Left ventricle myocardium inferior (tissue), 1 donor: ENCODE measurements around the gene SHMT1. TPM values are rescaled to one million over a fixed set of nuclear protein-coding genes. Genes with fewer than 3 reads are reported as not detected.
"Not testable (repeated sequence)": the region's sequence is repeated elsewhere in the genome, so short reads cannot be mapped to it uniquely, and the experiment has no call there.

Source experiments
- DNase-seq: peaks from one replicate; pipeline ENCODE4 v3.0.0-alpha.2; 2020
- H3K27ac ChIP-seq: fragments of 200-600 bp; replicated peaks from 2 replicates; pipeline ENCODE4 v1.8.0; 2021
- H3K27me3 ChIP-seq: fragments of 200-600 bp; 2 replicates; pipeline ENCODE4 v1.8.0; 2021; ENCODE audit warnings: low read depth
- H3K36me3 ChIP-seq: fragments of 200-600 bp; 2 replicates; pipeline ENCODE4 v1.8.0; 2021
- H3K4me1 ChIP-seq: fragments of 200-600 bp; 2 replicates; pipeline ENCODE4 v1.8.0; 2021
- H3K4me3 ChIP-seq: fragments of 200-600 bp; 2 replicates; pipeline ENCODE4 v1.8.0; 2021; ENCODE audit warnings: mild to moderate bottlenecking, moderate library complexity
- H3K9me3 ChIP-seq: fragments of 200-600 bp; replicated peaks from 2 replicates; pipeline ENCODE4 v1.8.0; 2021
- intact Hi-C: fragments of 100-400 bp; cut with micrococcal nuclease; formaldehyde crosslinking; loops from one replicate; pipeline ENCODE4 v1.11.0; 2022
- total RNA-seq: library from RNA; stranded (reverse); fragmentation: NEBNext Ultra II Directional; extraction: Animal tissue kit (Norgen Biotek cat#: 25700); gene quantifications from one replicate; pipeline ENCODE4 v1.2.1, GENCODE V29; 2021
- TF ChIP-seq, protein P1 (sequence below): fragments of 200-600 bp; IDR thresholded peaks from 2 replicates; pipeline ENCODE4 v1.8.0; 2021; ENCODE audit warnings: antibody characterized with exemption, mild to moderate bottlenecking, borderline replicate concordance
- donor health status: DM: no; HTN: yes; CAD: no; lungs with severe emphysema.

The SHMT1 gene
- total RNA-seq, 1 donor from 2014 or later: 6.8 TPM

GRCh38 chr17:18314059-18314730, 49.2 kb downstream of the SHMT1 start:
- peaks cover 69% of the 10 kb centered on the region for H3K4me1 ChIP-seq
- no peak for DNase-seq
- no peaks in the 10 kb centered on the region for H3K27me3 ChIP-seq
- peak overlapping the region; percentile 90 for H3K4me3 ChIP-seq
- intact Hi-C loops: no loop called here
- H3K9me3 ChIP-seq: no peaks in the 10 kb centered on the region
- TF ChIP-seq, protein P1, sequence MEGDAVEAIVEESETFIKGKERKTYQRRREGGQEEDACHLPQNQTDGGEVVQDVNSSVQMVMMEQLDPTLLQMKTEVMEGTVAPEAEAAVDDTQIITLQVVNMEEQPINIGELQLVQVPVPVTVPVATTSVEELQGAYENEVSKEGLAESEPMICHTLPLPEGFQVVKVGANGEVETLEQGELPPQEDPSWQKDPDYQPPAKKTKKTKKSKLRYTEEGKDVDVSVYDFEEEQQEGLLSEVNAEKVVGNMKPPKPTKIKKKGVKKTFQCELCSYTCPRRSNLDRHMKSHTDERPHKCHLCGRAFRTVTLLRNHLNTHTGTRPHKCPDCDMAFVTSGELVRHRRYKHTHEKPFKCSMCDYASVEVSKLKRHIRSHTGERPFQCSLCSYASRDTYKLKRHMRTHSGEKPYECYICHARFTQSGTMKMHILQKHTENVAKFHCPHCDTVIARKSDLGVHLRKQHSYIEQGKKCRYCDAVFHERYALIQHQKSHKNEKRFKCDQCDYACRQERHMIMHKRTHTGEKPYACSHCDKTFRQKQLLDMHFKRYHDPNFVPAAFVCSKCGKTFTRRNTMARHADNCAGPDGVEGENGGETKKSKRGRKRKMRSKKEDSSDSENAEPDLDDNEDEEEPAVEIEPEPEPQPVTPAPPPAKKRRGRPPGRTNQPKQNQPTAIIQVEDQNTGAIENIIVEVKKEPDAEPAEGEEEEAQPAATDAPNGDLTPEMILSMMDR: no peak
- peak overlapping the region; percentile 91 for H3K27ac ChIP-seq
- peaks cover 30% of the 10 kb centered on the region for H3K36me3 ChIP-seq

DNA sequence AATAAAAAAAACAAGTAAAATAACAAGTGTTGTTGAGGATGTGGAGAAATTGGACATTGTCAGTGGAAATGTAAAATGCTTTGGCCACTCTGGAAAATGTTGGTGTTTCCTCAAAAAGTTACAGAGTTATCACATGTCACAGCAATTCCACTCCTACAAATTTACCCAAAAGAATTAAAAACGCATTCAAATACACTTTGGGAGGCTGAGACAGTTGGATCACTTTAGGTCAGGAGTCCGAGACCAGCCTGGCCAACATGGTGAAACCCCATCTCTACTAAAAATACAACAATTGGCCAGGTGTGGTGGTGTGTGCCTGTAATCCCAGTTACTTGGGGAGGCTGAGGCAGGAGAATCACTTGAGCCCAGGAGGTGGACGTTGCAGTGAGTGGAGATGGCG, 54.1 kb downstream of the SHMT1 start:
- Histone ChIP-seq H3K27me3 (no peaks in the 10 kb centered on the region), H3K27ac (no peak overlapping the region), H3K4me1 (peaks cover 22% of the 10 kb centered on the region), H3K9me3 (no peaks in the 10 kb centered on the region), H3K4me3 (no peak overlapping the region), H3K36me3 (peaks cover 53% of the 10 kb centered on the region)
- intact Hi-C loops: no loop called here
- no peak for DNase-seq
- TF ChIP-seq, protein P1: no peak

GRCh38 chr17:18303206-18303605, 60.1 kb downstream of the SHMT1 start:
- H3K36me3 ChIP-seq: peaks cover 92% of the 10 kb centered on the region
- H3K27ac ChIP-seq, DNase-seq, H3K4me3 ChIP-seq, H3K4me1 ChIP-seq, H3K9me3 ChIP-seq, H3K27me3 ChIP-seq, intact Hi-C loops: not testable (repeated sequence)

GRCh38 chr17:18300725-18301480, 62.4 kb downstream of the SHMT1 start:
- H3K27ac ChIP-seq: no peak overlapping the region
- no peaks in the 10 kb centered on the region for H3K9me3 ChIP-seq
- no peaks in the 10 kb centered on the region for H3K27me3 ChIP-seq
- H3K36me3 ChIP-seq: peaks cover 69% of the 10 kb centered on the region
- intact Hi-C loops: no loop called here
- H3K4me1 ChIP-seq: no peaks in the 10 kb centered on the region
- H3K4me3 ChIP-seq: no peak overlapping the region
- DNase-seq: no peak
- TF ChIP-seq, protein P1: no peak

GRCh38 chr17:18298061-18298460, 65.3 kb downstream of the SHMT1 start:
- H3K27me3 ChIP-seq, intact Hi-C loops, H3K27ac ChIP-seq, H3K4me3 ChIP-seq, DNase-seq, H3K9me3 ChIP-seq, H3K4me1 ChIP-seq: not testable (repeated sequence)
- H3K36me3 ChIP-seq: peaks cover 58% of the 10 kb centered on the region

DNA sequence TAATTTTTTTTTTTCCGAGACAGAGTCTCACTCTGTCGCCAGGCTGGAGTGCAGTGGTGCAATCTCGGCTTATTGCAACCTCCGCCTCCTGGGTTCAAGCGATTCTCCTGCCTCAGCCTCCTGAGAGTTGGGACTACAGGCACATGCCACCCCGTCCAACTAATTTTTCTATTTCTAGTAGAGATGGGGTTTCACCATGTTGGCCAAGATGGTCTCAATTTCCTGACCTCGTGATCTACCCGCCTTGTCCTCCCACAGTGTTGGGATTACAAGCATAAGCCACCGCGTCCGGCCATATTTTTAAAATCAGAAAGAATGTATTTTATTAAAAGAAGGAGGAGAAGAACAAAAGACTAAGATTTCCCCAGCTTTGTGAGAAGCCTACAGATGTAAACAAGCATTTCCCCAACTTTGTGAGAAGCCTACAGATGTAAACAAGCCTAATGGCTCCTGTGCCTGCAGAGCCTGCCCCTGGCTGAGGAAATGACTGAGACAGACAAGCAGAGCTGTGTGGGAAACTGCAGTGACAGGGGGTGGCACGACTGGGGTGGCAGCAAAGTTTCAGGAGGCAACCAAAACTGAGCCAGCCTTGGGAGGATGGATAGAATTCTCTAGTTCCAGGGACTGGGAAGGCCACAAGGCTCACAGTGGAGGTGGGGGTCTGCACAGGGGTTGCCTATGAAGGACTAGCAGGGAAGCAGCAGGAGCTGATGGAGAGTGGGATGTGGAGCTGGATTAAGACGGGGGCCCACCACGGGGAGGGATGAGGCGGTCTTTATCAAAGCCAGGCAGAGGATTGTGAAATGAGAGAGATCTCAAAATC, 71.4 kb downstream of the SHMT1 start:
- no peaks in the 10 kb centered on the region for H3K9me3 ChIP-seq
- H3K27ac ChIP-seq: no peak overlapping the region
- no peaks in the 10 kb centered on the region for H3K4me1 ChIP-seq
- intact Hi-C loops: no loop called here
- peaks cover 70% of the 10 kb centered on the region for H3K36me3 ChIP-seq
- no peak for DNase-seq
- H3K4me3 ChIP-seq: no peak overlapping the region
- H3K27me3 ChIP-seq: no peaks in the 10 kb centered on the region
- TF ChIP-seq, protein P1: no peak
